MCF 10A (cell line): ENCODE data around the gene TLL2. TPM values are rescaled to one million over a fixed set of nuclear protein-coding genes. Genes with fewer than 3 reads are reported as not detected.

Source experiments
- BruUV-seq: library from RNA; stranded (reverse); fragments of 400-500 nt; replicated peaks from 2 replicates; lab custom pipeline; 2021; lab: Mats Ljungman, UMichigan
- CTCF ChIA-PET: fragments of 300-600 bp; sonication (Branson Sonifier 250); formaldehyde crosslinking; extraction: SDS; loops from one replicate; lab custom pipeline; 2021; ENCODE audit warnings: antibody characterized with exemption, inconsistent platforms; lab: Yijun Ruan, JAX
- POLR2A ChIA-PET: fragments of 300-600, 350-650 bp; sonication (Branson Sonifier 250); formaldehyde crosslinking; extraction: SDS; loops from one replicate; lab custom pipeline; 2020; ENCODE audit warnings: antibody characterized with exemption, inconsistent platforms; lab: Yijun Ruan, JAX
- DNase-seq: peaks from one replicate; pipeline ENCODE4 v3.0.0-alpha.2; 2018; ENCODE audit not compliant: unreplicated experiment
- H3K27ac Mint-ChIP-seq: one replicate; pipeline ENCODE4 v1.8.0; 2022; ENCODE audit warnings: mild to moderate bottlenecking, low read depth, mixed read lengths; ENCODE audit not compliant: unreplicated experiment
- H3K27me3 Mint-ChIP-seq: one replicate; pipeline ENCODE4 v1.8.0; 2022; ENCODE audit warnings: mixed read lengths; ENCODE audit not compliant: insufficient read depth, unreplicated experiment
- H3K36me3 Mint-ChIP-seq: one replicate; pipeline ENCODE4 v1.8.0; 2022; ENCODE audit warnings: mild to moderate bottlenecking, moderate library complexity, mixed read lengths; ENCODE audit not compliant: insufficient read depth, unreplicated experiment
- H3K4me1 Mint-ChIP-seq: one replicate; pipeline ENCODE4 v1.8.0; 2022; ENCODE audit warnings: mixed read lengths; ENCODE audit not compliant: insufficient read depth, unreplicated experiment
- H3K4me3 Mint-ChIP-seq: one replicate; pipeline ENCODE4 v1.8.0; 2022; ENCODE audit warnings: mild to moderate bottlenecking, moderate library complexity, mixed read lengths; ENCODE audit not compliant: unreplicated experiment
- H3K9me3 Mint-ChIP-seq: one replicate; pipeline ENCODE4 v1.8.0; 2022; ENCODE audit warnings: mixed read lengths; ENCODE audit not compliant: unreplicated experiment
- intact Hi-C: fragments of 100-400 bp; cut with micrococcal nuclease; formaldehyde crosslinking; loops from 2 replicates; pipeline ENCODE4 v1.14.1; 2022
- total RNA-seq: library from RNA; stranded (reverse); gene quantifications from 2 replicates; pipeline ENCODE4 v1.2.3, GENCODE V29; 2022
- TF ChIP-seq, protein P1 (sequence below): fragments of 200-600 bp; IDR thresholded peaks from one replicate; pipeline ENCODE4 v1.8.0; 2022; ENCODE audit warnings: antibody characterized with exemption, mild to moderate bottlenecking; ENCODE audit not compliant: unreplicated experiment

The TLL2 gene
- total RNA-seq, 1 experiment from 2014 or later: not detected

DNA sequence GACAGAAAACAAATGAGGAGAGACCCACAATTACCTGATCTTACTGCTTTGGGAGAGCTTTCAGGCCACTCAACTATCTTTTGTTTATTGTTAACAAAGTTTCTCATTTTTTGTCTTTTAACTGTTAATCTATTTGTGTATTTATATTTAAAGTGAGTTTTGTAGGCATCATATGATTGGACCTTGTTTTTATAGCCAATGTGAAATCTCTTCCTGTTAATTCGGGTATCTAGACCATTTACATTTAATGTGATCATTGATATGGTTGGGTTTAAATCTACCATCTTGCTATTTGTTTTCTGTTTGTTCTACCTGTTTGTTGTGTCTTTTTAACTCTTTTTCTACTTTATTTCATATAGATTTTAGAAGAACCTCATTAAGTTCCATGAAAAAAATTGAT lies 167.4 kb downstream of the TLL2 start:
- intact Hi-C loops: no loop called here
- no TSS peak for BruUV-seq
- CTCF ChIA-PET: interaction anchor here (1.2 kb wide), 1 partner anchor 12 kb away, joined by 6 read pairs; no protein-coding TSS in a partner anchor
- no peaks in the 10 kb centered on the region for H3K4me1 Mint-ChIP-seq
- DNase-seq: no peak
- POLR2A ChIA-PET: no interaction called here
- H3K36me3 Mint-ChIP-seq: no peaks in the 10 kb centered on the region
- H3K27ac Mint-ChIP-seq: no peak overlapping the region
- peaks cover 8% of the 10 kb centered on the region for H3K27me3 Mint-ChIP-seq
- no peak overlapping the region for H3K4me3 Mint-ChIP-seq
- H3K9me3 Mint-ChIP-seq: no peaks in the 10 kb centered on the region
- TF ChIP-seq, protein P1, sequence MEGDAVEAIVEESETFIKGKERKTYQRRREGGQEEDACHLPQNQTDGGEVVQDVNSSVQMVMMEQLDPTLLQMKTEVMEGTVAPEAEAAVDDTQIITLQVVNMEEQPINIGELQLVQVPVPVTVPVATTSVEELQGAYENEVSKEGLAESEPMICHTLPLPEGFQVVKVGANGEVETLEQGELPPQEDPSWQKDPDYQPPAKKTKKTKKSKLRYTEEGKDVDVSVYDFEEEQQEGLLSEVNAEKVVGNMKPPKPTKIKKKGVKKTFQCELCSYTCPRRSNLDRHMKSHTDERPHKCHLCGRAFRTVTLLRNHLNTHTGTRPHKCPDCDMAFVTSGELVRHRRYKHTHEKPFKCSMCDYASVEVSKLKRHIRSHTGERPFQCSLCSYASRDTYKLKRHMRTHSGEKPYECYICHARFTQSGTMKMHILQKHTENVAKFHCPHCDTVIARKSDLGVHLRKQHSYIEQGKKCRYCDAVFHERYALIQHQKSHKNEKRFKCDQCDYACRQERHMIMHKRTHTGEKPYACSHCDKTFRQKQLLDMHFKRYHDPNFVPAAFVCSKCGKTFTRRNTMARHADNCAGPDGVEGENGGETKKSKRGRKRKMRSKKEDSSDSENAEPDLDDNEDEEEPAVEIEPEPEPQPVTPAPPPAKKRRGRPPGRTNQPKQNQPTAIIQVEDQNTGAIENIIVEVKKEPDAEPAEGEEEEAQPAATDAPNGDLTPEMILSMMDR: no peak

DNA sequence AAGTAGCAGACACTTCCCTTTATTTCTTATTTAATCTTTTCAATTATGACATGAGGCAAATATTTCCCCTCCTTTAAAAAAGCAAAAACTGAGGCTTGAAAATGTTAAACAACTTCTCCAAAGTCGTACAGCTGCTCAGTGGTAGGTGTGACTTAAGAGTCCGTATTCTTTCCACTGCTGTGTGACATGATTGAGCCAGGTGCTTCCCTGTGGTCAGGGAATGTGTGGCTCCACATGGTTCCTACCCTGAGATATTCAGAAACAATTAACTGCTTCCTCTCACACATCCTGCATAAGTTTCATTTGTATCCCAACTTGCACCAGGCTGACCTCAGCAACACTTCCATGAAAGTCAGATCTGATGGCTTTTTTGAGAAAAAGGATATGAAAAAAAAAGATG lies 168.5 kb downstream of the TLL2 start:
- TF ChIP-seq, protein P1: no peak
- H3K27ac Mint-ChIP-seq: no peak overlapping the region
- no peak overlapping the region for H3K4me3 Mint-ChIP-seq
- H3K4me1 Mint-ChIP-seq: no peaks in the 10 kb centered on the region
- intact Hi-C loops: no loop called here
- CTCF ChIA-PET: no interaction called here
- no peak for DNase-seq
- BruUV-seq: no TSS peak
- POLR2A ChIA-PET: no interaction called here
- H3K36me3 Mint-ChIP-seq: no peaks in the 10 kb centered on the region
- H3K9me3 Mint-ChIP-seq: no peaks in the 10 kb centered on the region
- no peaks in the 10 kb centered on the region for H3K27me3 Mint-ChIP-seq

GRCh38 chr10:96344178-96344577 lies 169.5 kb downstream of the TLL2 start:
- ChIA-PET POLR2A (no interaction called here), CTCF (interaction anchor here (0.8 to 1.1 kb wide), 2 partner anchors 10 to 846 kb away, joined by 5 to 7 read pairs; no protein-coding TSS in a partner anchor)
- H3K27me3 Mint-ChIP-seq: no peaks in the 10 kb centered on the region
- H3K9me3 Mint-ChIP-seq: no peaks in the 10 kb centered on the region
- no peak for DNase-seq
- BruUV-seq: no TSS peak
- no peaks in the 10 kb centered on the region for H3K4me1 Mint-ChIP-seq
- TF ChIP-seq, protein P1: no peak
- no peak overlapping the region for H3K4me3 Mint-ChIP-seq
- H3K36me3 Mint-ChIP-seq: no peaks in the 10 kb centered on the region
- H3K27ac Mint-ChIP-seq: no peak overlapping the region
- intact Hi-C loops: loop anchor here (5.0 kb wide), 1 partner anchor 327 kb away; no protein-coding TSS in a partner anchor

- Mint-ChIP-seq H3K4me1 (no peaks in the 10 kb centered on the region), H3K36me3 (no peaks in the 10 kb centered on the region), H3K9me3 (no peaks in the 10 kb centered on the region), H3K4me3 (no peak overlapping the region), H3K27ac (no peak overlapping the region), H3K27me3 (no peaks in the 10 kb centered on the region)
- CTCF ChIA-PET: no interaction called here
- POLR2A ChIA-PET: no interaction called here
- intact Hi-C loops: loop anchor here (5.0 kb wide), 1 partner anchor 325 kb away; no protein-coding TSS in a partner anchor
- DNase-seq: no peak
- BruUV-seq: no TSS peak
- TF ChIP-seq, protein P1: no peak
Observed at GRCh38 chr10:96342402-96342801, 171.3 kb downstream of the TLL2 start.
